Activated CD4-positive, alpha-beta T cell treated with anti-CD3 and anti-CD28 coated beads for 24 hours (primary cell): Measurements from ENCODE around the gene KIAA1755.

ENCODE experiments used
- DNase-seq, 2 donors: peaks; one replicate each; pipeline ENCODE4 v3.0.0-alpha.2; 2020; ENCODE audit warnings: low read depth in 2 of 2

The KIAA1755 gene

DNA sequence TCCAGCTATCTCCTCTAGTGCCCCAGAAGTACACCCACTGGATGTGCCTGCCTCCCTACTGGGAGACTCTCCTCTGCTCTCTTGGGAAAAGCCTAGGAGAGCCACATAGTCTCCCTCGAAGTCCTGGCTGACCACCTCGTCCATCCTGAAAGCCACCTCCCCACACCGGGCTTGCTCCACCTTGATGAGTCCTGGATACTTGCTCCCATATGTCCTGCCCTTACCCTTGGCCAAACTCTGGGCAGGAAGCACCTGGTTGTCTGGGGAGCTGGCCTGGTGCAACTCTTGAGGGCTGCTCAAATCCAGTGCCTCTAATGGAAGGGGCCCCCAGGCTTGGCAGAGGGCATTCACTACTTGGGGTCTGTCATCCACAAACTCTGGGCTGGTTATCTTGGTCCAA lies 19.3 kb downstream of the KIAA1755 start:
- no peak for DNase-seq

DNA sequence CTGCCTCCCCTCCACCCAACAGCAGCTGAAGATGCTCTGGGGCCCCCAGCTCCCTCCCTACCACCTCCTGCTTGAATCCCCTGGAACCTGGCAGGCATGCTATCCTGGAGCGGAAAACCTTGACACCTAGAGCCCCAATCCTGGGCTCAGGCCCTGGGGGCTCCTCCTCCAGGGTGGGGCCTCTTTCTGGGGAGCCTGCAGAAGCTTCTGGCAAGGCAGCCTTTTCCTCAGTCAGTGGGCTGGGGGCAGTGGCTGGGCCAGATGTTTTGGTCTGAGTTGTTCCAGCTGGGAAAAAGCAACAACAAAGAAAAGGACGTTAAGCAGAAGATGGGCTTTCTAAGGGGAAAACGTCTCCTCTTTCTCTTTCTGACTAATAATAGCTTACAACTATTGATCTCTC lies 21.1 kb downstream of the KIAA1755 start:
- DNase-seq, result no peak

DNA sequence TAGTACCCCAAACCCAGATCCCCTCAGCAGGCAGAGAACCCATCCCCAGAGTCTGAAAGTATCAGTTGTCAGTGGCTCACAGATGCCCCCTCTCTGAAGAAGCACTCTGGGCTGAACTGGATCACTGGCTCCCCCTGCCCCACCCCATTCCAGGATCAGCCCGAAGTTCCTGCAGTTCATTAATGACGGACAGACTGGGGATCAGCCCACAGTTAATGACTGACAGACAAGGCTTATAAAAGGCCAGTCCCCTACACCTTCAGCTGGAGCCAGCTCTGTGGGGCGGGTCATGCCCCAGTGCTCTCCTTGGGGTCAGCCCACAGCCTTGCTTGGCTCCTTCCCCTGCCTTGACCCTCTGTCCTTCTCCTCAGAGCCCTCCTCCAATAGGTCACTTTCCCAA lies 21.7 kb downstream of the KIAA1755 start:
- no peak for DNase-seq

DNA sequence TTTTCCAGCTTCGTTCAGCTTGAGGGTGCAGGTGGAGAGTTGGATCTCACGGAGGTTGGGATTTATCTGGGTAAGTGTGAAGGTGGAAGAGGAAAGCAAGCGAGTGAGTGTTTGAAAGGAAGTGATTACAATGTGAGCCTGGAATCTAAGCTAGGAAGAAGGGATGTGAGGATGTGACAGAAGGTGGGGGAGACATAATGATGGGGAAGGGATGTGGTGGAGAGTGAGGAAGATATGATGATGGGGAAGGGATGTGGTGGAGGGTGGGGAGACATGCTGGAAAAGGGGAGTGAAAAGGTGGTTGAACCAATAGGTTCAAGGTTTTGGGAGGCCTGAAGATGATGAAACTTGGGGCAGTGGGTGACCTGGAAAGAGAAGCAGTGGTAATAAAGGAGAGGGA lies 23.2 kb downstream of the KIAA1755 start:
- no peak for DNase-seq

DNA sequence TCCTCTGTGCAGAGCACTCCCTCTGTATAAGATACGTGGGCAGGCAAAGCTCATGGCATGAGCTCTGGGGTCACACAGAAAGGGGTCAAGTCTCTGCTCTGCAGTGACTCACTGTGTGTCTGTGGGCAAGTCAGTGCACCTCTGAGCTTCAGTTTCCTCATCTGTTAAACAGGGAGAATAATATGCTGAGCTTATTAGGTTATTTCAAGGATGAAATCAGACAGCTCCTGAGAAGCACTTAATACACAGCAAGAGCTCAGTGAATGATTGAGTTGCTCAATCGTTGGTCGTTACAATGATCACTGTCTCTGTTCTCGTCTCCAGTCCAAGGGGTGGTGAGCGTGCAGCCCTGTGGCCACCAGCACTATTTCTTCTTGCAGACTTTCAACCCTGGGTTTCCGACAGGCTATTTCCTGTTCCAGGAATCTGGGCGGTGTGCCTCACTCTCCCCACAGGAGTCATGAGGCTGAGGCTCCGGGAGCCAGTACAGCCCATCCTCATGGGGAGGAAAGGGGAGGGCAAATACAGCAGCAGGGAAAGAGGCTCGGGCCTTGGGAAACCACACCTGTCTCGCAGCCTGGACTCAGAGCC lies 28.9 kb downstream of the KIAA1755 start:
- no peak for DNase-seq

DNA sequence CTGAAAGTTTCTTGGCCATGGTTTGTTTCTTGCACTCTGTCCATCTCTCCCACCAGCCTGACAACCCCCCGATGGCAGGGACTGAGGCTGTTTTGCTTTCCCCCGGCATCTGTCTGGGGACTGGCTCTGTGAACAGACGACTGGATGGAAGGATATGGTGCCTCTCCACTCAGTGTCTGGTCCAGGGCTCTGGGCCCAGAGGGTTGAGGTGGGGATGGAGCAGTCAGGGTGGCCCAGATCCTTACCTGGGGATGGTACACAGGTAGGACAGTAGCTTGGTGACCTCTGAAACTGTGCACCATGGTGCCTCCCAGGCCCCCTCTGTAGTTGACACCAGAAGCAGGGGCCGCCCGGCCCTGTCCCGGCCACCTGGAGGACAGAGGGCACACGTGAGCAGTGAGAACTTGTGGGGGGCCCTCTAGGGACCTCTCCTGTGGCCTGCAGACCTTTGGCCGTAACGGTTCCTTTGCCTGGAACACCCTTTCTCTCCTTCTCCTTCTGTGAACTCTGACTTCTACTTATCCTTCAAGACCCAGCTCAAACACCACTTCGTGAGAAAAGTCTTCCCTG lies 29.5 kb downstream of the KIAA1755 start:
- DNase-seq, result no peak

DNA sequence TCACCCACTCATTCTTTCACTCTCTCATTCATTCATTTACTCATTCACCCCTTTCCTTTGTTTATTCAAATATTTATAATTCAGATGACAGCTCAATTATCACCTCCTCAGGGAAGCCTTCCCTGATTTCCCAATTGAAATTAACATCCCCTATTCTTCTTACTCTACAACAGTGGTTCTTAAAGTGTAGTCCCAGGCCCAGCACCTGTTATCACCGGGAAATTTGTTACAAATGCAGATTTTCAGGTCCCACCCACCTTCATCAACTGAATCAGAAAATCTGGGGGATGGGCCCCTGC lies 30.3 kb downstream of the KIAA1755 start:
- no peak for DNase-seq

DNA sequence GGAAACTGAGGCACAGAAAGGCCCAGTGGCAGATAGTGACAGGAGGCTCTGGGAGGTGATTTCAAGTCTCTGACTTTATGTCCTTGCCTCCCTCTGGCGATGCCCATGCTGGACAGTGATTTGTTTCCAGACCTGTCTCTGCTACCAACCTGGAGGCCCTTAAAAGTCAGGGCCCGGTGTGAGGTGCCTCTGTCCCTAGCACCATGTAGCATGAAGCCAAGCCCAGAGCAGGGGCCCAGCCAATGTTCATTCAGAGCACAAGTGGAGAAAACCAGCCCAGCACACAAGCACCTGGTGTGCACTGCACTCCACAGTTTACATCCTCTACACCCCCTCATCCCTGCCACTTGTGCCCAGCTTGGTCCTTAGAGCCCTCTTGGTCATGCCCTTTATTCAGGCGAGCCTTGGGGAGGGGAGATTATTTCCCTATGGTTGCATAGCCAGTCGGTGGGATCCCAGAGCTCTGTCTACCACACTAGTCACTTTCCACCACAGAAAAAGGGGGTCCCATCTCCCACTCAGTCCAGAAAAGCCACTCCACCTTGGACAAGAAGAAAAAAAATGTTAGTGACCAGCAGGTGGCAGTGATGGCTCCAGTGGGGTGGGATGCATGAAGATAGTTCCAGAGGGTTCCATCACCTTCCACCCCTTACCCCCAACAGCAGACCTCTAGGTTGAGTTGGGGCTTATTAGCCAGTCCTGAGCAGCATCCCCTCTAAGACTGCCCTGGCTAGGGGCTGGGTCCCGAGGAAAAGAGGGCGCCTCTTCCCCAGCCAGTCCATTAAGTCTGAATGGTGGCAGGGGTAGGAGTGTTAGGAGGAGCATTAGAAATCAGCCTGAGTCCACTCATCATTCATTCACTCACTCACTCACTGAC lies 30.9 kb downstream of the KIAA1755 start:
- no peak for DNase-seq

DNA sequence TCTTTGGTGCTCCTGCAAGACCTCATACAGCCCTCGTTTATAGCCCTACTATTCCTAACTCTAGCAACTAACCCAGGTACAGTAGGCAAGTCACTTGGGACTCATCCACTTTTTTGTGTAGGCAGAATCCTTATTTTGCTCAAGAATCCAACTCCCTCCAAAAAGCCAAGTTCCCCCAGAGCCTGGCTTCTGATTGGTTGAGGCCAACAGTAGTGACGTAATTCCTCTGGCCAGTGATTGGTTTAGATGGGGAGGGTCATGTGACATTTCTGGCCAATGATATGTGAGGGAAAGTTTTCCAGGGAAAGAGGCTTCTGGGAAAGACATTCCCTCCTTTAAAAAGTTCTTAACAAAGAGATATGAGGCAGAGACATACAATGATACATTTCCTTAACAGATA lies 32.1 kb downstream of the KIAA1755 start:
- no peak for DNase-seq

DNA sequence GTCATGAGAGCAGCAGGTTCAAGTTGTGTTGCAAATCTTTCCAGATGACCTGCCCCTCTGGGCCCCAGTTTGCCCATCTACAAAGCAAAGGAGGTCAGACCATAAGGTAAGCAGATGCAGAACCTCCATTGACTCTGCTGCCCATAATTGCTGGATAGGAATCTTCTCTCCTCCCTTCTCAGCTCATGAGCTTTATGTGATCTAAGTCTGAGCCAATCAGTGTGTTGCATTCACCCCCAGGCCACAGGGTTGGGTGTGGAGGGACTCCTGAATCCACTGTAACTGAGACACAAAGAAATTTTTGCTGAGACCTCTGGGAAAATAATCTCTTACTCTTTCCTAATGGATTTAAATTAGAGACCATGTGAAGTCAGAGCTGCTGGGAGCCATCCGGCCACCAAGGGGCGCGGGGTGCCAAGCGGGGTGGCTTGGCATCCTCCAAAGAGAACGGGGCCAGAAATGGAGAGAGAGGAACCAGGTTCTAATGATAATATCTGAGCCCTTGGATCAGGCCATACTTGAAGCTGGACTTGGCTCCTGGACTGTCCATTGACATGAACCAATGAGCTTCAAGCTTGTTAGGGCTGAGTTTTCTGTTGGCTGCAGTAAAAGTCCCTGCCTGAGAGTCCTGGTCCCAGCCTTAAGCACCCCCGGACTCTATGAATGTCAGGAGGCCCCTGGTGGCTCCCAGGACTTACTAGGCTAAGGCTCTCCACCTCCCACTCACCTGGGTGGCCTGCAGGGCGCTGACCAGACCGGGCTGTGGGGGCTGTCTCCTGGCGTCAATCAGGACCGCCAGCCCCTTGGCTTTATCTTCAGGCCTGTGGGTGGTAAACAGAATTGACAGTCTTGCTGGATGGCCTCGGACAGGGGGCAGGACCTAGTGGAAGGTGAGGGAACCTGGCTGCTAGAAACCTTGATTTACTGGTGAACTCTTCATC lies 32.8 kb downstream of the KIAA1755 start:
- no peak for DNase-seq

DNA sequence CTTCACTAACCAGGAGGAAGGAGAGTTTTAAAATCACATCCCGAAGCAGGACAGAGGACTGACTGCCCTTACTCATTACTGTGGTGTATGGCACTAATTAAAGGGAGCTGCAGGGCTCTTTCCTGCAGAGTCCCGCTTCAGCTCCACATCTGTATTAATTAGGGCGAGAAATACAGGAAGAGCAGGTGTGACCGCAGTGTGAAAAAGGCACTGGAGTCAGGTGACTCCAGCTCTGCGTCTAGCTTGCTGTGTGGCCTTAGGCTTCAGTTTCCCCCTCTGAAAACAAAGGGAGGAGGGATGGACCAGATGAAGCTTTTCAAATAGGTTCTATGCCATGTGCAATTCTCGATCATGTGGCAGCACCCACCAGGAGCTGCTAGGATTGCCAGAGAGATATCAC lies 34.0 kb downstream of the KIAA1755 start:
- no peak for DNase-seq

DNA sequence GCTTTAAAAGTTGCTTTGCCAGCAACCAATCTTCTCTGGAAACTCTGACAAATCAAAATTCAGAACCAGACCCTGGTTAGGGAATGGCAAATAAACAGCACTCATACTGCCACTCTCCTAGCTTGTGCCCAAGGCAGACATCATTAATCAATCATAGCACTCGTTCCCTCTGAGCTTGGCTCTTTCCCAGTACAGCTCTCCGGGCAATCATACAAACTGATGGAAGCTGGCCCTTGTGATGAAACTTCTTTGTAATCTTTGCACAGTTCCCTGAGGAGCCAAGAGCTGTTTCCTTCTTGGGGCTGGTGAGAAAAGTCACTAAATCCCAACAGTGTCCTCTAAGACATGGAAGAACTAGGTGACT lies 34.7 kb downstream of the KIAA1755 start:
- no peak for DNase-seq

DNA sequence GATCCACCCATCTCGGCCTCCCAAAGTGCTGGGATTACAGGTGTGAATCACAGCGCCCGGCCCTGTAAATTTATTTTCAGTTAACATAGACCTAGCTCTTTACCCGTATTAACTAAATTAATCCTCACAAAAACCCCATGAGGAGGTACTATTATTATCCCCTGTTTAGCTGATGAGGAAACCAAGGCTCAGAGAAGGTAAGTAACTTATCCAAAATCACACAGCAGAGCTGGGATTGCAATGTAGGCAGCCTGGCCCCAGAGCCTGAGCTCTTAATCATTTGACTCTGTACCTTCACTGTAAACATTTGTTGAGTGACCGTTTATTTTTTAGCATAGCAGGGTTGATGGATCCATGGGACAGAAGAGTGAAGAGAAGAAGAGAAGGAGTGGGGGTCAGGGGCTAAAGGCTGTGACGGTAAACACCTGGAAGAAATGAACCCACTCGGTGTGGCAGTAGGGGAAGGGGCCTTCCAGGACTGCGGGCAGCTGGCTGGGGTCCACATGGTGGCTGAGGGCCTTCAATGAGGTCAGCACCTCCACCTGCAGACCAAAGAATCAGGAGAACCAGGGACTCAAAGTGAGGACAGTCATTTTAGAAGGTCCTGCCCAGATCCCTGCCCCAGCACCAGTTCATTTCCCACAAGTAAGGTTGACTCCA lies 35.2 kb downstream of the KIAA1755 start:
- no peak for DNase-seq

DNA sequence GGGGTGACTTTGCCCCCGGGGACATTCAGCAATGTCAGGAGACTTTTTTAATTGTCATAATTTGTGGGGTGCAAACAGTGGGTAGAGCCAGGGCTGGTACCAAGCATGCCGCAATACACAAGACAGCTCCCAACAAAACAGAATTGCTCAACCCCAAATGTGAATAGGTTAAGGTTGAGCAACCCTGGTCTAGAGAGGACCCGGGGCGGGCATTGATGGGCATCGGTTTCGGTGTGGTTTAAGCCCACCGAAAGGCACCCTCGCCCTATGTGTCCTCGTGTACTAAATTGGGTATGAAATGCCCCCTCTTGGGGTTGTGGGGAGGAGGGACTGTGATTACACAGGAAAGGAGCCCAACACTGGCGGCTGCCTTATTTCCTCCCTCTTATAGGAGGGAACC lies 36.0 kb downstream of the KIAA1755 start:
- DNase-seq, result no peak

DNA sequence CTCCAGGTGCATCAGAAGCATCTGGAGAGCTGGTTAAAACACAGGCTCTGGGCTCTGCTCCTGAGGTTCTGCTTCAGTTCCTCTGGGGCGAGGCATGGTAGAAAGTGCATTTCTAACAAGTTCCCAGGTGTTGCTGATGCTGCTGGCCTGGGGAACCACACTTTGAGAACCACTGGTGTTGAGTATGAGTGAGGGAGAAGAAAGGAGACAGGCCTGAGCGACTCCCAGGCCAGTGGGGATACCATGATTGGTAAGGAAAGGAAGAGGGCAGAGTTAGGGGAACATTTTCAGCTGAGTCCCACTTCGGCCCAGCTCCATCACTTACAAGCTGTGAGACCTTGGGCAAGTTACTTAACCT lies 36.8 kb downstream of the KIAA1755 start:
- no peak for DNase-seq

DNA sequence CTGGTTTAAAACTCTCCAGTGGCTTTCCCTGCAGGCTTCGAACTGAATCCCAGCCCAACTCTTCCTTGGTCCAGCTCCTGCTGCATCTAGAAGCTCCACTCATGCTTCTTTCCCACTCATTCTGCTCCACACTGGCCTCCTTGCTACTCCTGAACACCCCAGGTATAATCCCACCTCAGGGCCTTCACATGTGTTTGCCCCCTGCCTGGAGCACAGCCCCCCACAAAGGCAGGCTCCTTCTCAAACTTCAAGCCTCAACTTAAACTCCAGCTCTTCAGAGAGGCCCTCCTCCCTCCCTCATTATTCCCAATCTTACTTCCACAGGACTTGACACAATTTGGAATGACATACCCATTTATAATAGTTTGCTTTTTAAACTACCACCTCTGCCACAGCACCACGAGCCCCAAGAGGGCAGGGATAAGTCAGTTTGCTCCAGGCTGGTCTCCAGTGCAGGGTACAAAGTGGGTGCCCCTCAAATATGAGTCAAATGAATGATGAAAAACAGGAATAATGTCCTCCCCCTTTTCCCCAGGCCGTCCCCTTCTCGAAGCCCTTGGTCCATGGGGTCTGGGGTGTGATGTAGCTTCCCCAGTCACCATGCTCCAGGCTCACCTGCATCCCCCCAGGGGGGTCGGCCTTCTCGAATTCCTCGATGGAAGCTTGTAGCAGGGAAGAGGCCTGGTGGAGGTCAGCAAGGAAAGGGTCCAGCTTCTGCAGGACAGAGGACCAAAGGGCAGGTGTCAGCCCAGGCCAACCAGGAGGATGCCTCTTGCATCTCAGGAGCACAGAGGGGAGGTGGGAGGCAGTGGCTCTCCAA lies 37.4 kb downstream of the KIAA1755 start:
- no peak for DNase-seq

DNA sequence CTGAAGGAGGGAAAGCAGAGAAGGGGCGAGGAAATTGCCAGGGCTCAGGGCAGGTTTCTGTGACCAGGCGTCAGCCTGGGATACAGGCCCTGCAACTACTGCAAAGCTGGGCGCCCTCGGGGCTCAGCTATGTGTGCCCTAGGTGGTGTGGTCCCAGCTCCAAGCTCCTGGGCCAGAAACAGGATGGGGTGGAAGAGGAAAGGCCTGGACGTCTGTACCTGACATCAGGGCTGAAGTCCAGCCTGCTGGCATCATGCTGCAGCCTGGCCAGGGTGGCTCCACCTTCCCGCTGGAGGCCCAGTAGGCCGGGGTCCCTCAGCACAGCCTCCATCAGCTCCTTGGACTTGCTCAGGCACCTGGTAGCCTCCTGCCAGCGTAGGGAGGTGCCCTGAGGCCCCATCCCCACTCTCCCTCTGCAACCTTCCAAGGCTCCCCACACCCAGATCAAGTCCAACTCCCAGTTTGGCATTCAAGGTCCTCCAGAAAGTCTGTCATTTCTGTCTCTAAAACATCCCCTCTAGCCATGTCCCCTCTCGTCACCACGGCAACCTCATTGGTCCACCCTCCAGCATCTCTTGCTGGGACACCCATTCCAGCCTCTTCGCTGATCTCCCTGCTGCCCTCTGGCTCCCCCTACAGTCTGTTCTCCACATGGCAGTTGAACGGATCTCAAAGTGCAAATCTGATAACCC lies 38.2 kb downstream of the KIAA1755 start:
- peak; percentile 48 to 54 for DNase-seq

DNA sequence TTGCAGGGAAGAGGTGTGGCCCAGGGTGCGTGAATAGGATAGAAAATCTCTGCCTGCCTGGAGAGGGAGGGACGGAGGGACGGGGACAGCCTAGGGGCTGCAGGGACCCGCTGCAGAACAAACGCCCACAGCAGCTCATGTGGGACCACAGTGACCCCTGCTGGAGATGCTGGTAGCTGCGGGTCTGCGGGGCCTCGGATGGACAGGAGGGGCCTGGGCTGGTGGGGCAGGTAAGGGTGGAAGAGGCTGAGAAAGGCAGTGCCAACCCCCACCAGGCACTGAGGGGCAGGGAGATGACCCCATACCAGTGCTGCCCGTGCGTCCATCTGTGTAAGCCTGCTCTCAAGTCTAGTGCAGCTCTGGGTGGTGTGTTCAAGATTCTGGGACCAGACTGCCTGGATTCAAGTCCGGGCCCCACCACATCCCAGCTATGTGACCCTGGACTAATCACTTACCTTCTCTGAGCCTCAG lies 39.4 kb downstream of the KIAA1755 start:
- DNase-seq, result peak; percentile 67

DNA sequence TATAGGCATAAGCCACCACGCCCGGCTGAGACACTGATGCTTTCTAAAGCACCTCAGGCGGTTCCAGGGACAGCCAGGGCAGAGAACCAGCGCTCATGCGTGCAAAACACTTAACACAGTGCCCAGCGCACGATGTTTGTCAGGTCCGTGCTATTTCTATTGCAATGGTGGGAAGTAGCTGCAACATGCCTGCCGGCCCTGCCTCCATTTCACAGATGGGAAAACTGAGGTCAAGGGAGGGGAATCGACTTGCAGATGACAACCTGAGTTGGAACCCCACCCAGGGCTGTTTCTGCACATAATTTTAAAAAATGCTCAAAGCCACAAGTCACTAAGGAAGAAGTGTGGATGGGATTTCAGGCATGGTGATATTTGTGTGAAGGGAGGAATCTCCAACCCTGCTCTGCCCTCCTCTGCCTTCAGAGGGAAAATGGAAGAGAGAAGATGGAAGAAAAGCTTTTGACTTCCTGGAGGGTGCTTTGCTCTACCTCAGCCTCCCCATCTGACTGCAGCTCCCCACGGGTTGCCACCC lies 39.9 kb downstream of the KIAA1755 start:
- no peak for DNase-seq
